A549 (cell line): ENCODE results near the gene PHOSPHO2. TPM values are rescaled to one million over a fixed set of nuclear protein-coding genes. Genes with fewer than 3 reads are reported as not detected.

Source experiments
- ATAC-seq, 2 experiments: fragments of 200-7000 bp in 1 of 2; fragments of >200 bp in 1 of 2; cut with Nextera tagmentation in 1 of 2; cut with Tn5 transposase in 1 of 2; 3 replicates each; pipeline versions ENCODE4 v1.8.0 to v1.9.1; 2018 to 2020; ENCODE audit warnings: mild to moderate bottlenecking in 1 of 2, moderate library complexity in 1 of 2
- CTCF ChIA-PET: fragments of 300-600 bp; sonication (Branson Sonifier 250); formaldehyde crosslinking; extraction: SDS; loops from one replicate; lab custom pipeline; 2021; ENCODE audit warnings: antibody characterized with exemption, inconsistent platforms; lab: Yijun Ruan, JAX
- POLR2A ChIA-PET: fragments of 350-600 bp; formaldehyde crosslinking; extraction: SDS; loops from one replicate; lab custom pipeline; 2021; ENCODE audit warnings: antibody characterized with exemption, inconsistent platforms; lab: Yijun Ruan, JAX
- DNase-seq, 2 experiments: peaks; one replicate each; pipeline versions ENCODE4 v3.0.0 to v3.0.0-alpha.2; 2011 to 2016; ENCODE audit warnings: low read depth in 1 of 2, low spot score in 1 of 2
- FAIRE-seq: peaks from 2 replicates; lab custom pipeline; 2011; peaks lifted over from hg19 to GRCh38; lab: Jason Lieb, UNC
- H3K27ac ChIP-seq, 2 experiments: fragments of >200 bp; sonication (Bioruptor Twin); formaldehyde crosslinking; 3 replicates each; pipeline ENCODE4 v1.5.1; 2016 to 2017
- H3K4me1 ChIP-seq: fragments of >200 bp; sonication (Bioruptor Twin); formaldehyde crosslinking; 3 replicates; pipeline ENCODE4 v1.6.1; 2016
- H3K4me2 ChIP-seq: fragments of >200 bp; sonication (Bioruptor Twin); formaldehyde crosslinking; 3 replicates; pipeline ENCODE4 v1.6.1; 2016
- H3K4me3 ChIP-seq: fragments of >200 bp; sonication (Bioruptor Twin); formaldehyde crosslinking; 3 replicates; pipeline ENCODE4 v1.5.1; 2016
- H3K9me3 ChIP-seq: fragments of >200 bp; sonication (Bioruptor Twin); formaldehyde crosslinking; 3 replicates; pipeline ENCODE4 v1.6.1; 2016
- CBX2 ChIP-seq: fragments of 200-600 bp; sonication (generic); IDR thresholded peaks from 2 replicates; pipeline ENCODE4 v1.6.1; 2016; ENCODE audit warnings: low read depth, mild to moderate bottlenecking, borderline replicate concordance
- CEBPB ChIP-seq, 2 experiments: fragments of >200 bp in 1 of 2; sonication (Bioruptor Twin) in 1 of 2; formaldehyde crosslinking in 1 of 2; IDR thresholded peaks; 2 replicates each; pipeline ENCODE4 v1.6.1; 2012 to 2016
- CHD4 ChIP-seq: fragments of 200-600 bp; sonication (generic); IDR thresholded peaks from 2 replicates; pipeline ENCODE4 v1.6.1; 2016; ENCODE audit warnings: antibody characterized with exemption, mild to moderate bottlenecking, borderline replicate concordance
- EHMT2 ChIP-seq: fragments of 200-600 bp; sonication (generic); IDR thresholded peaks from 2 replicates; pipeline ENCODE4 v1.6.1; 2016; ENCODE audit warnings: antibody characterized with exemption, low read depth, mild to moderate bottlenecking, moderate library complexity
- FOSL2 ChIP-seq, 2 experiments: fragments of 450-650 bp in 1 of 2; fragments of >200 bp in 1 of 2; sonication (Bioruptor Twin) in 1 of 2; formaldehyde crosslinking; IDR thresholded peaks; 2 replicates each; pipeline versions ENCODE4 v1.5.0 to v1.6.1; 2016 to 2020; ENCODE audit warnings: mild to moderate bottlenecking in 1 of 2, moderate library complexity in 1 of 2
- GATA3 ChIP-seq: IDR thresholded peaks from 2 replicates; pipeline ENCODE4 v1.6.1; 2012; ENCODE audit warnings: borderline replicate concordance
- HOXA7 ChIP-seq: fragments of 250-450 bp; sonication (Bioruptor Pico); IDR thresholded peaks from 2 replicates; pipeline ENCODE4 v1.5.0; 2020; ENCODE audit warnings: mild to moderate bottlenecking, moderate library complexity
- KDM5A ChIP-seq: fragments of 200-600 bp; sonication (generic); IDR thresholded peaks from 2 replicates; pipeline ENCODE4 v1.6.1; 2016; ENCODE audit warnings: antibody characterized with exemption, mild to moderate bottlenecking
- MAZ ChIP-seq: fragments of 150-350 bp; IDR thresholded peaks from 2 replicates; pipeline ENCODE4 v1.6.1; 2014; ENCODE audit warnings: antibody characterized with exemption, low read depth, low read length, borderline replicate concordance
- MYC ChIP-seq: IDR thresholded peaks from 2 replicates; pipeline ENCODE4 v1.6.1; 2012; ENCODE audit warnings: mild to moderate bottlenecking, inconsistent platforms, low read length, improper control_type of control experiment, borderline replicate concordance
- PHF8 ChIP-seq: fragments of 200-600 bp; sonication (generic); IDR thresholded peaks from 2 replicates; pipeline ENCODE4 v1.6.1; 2016; ENCODE audit warnings: low read depth, mild to moderate bottlenecking, antibody characterized with exemption, moderate library complexity, borderline replicate concordance
- POLR2A ChIP-seq: IDR thresholded peaks from 2 replicates; pipeline ENCODE4 v1.6.1; 2012; ENCODE audit warnings: mild to moderate bottlenecking, low read length
- RFX5 ChIP-seq: fragments of 450-650 bp; IDR thresholded peaks from 2 replicates; pipeline ENCODE4 v1.7.1; 2014; ENCODE audit warnings: antibody characterized with exemption, mild to moderate bottlenecking, moderate library complexity
- RNF2 ChIP-seq: fragments of 200-600 bp; sonication (generic); IDR thresholded peaks from 2 replicates; pipeline ENCODE4 v1.6.1; 2016; ENCODE audit warnings: low read depth, mild to moderate bottlenecking, antibody characterized with exemption, moderate library complexity, borderline replicate concordance
- SREBF2 ChIP-seq: fragments of 450-650 bp; IDR thresholded peaks from 2 replicates; pipeline ENCODE4 v1.6.1; 2014; ENCODE audit warnings: mild to moderate bottlenecking, moderate library complexity
- TFCP2L1 ChIP-seq: fragments of 250-450 bp; sonication (Bioruptor Pico); IDR thresholded peaks from 2 replicates; pipeline ENCODE4 v1.5.0; 2021; ENCODE audit warnings: mild to moderate bottlenecking
- ZFP36 ChIP-seq: fragments of 450-650 bp; IDR thresholded peaks from 2 replicates; pipeline ENCODE4 v1.6.1; 2014; ENCODE audit warnings: borderline replicate concordance; ENCODE audit not compliant: partially characterized antibody
- ZSCAN20 ChIP-seq: fragments of 250-450 bp; sonication (Bioruptor Pico); IDR thresholded peaks from 2 replicates; pipeline ENCODE4 v1.8.0; 2022; ENCODE audit warnings: mild to moderate bottlenecking, moderate library complexity
- WGBS: methylation state at CpG from one replicate; pipeline ENCODE4 v1.1.6; 2017; ENCODE audit errors: missing lambda C conversion rate; 5-methylcytosine and 5-hydroxymethylcytosine counted together
- polyA plus RNA-seq, 4 experiments: library from polyadenylated mRNA; depleted of rRNA in 3 of 4; stranded (reverse); fragments of >200 nt; fragmentation: RNase III in 1 of 4; extraction: RNeasy Plus Mini Kit Qiagen cat#74134 plus additional on column Dnase treatment in 1 of 4; gene quantifications; 2 replicates in 3 of 4; 3 replicates in 1 of 4; pipeline ENCODE4 v1.2.3, GENCODE V29; 2011 to 2017
- TF ChIP-seq, protein P1 (sequence below): fragments of 200-600 bp; sonication (generic); IDR thresholded peaks from 2 replicates; pipeline ENCODE4 v1.6.1; 2016; ENCODE audit warnings: antibody characterized with exemption, mild to moderate bottlenecking, moderate library complexity
- TF ChIP-seq, protein P2 (sequence below): fragments of 250-450 bp; sonication (Bioruptor Pico); IDR thresholded peaks from 2 replicates; pipeline ENCODE4 v1.5.0; 2021; ENCODE audit warnings: mild to moderate bottlenecking, moderate library complexity, borderline replicate concordance
- TF ChIP-seq, protein P3 (sequence below): IDR thresholded peaks from 2 replicates; pipeline ENCODE4 v1.6.1; 2012

PHOSPHO2 gene
- polyA plus RNA-seq, 2 of the 4 experiments (the other 2 are of a cell fraction), result 3.9 to 5.1 TPM

DNA sequence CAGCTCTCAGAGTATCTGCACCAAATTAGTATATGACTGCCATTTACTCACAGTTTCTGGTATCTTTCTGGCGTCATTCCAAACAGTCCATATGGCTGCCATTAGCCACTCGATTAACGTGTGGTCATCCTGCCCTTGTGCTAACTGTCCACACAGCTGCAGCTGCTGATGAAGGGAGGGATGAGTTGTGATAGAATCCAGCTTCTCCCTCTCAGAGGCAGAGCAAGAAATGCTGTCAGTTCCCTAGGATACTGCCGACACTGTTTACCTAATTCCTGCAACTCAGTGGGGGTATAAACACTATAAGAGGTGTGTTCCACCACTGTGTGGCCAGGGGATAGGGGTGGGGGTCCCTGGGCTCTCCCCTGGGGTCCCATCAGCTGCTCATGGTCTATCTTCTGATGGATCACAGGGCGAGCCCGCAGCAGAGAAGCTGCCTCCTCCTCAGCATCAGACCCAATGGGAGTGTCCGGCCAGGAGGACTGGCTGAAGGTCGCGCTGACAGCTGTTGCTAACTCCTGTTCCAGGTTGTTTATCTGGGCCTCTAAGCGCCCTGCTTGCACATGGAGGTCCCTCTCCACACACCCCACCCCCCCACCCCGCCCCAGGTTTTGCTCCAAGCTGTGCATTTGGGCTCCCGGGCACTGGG, 22.1 kb downstream of the PHOSPHO2 start (continued):
- TF ChIP-seq, protein P1, sequence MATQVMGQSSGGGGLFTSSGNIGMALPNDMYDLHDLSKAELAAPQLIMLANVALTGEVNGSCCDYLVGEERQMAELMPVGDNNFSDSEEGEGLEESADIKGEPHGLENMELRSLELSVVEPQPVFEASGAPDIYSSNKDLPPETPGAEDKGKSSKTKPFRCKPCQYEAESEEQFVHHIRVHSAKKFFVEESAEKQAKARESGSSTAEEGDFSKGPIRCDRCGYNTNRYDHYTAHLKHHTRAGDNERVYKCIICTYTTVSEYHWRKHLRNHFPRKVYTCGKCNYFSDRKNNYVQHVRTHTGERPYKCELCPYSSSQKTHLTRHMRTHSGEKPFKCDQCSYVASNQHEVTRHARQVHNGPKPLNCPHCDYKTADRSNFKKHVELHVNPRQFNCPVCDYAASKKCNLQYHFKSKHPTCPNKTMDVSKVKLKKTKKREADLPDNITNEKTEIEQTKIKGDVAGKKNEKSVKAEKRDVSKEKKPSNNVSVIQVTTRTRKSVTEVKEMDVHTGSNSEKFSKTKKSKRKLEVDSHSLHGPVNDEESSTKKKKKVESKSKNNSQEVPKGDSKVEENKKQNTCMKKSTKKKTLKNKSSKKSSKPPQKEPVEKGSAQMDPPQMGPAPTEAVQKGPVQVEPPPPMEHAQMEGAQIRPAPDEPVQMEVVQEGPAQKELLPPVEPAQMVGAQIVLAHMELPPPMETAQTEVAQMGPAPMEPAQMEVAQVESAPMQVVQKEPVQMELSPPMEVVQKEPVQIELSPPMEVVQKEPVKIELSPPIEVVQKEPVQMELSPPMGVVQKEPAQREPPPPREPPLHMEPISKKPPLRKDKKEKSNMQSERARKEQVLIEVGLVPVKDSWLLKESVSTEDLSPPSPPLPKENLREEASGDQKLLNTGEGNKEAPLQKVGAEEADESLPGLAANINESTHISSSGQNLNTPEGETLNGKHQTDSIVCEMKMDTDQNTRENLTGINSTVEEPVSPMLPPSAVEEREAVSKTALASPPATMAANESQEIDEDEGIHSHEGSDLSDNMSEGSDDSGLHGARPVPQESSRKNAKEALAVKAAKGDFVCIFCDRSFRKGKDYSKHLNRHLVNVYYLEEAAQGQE, result no peak
- no peak for TF ChIP-seq GATA3
- no peak for TF ChIP-seq SREBF2
- TF ChIP-seq CHD4, result no peak
- TF ChIP-seq ZSCAN20, result no peak
- TF ChIP-seq MYC, result no peak
- no peak for TF ChIP-seq RNF2

DNA sequence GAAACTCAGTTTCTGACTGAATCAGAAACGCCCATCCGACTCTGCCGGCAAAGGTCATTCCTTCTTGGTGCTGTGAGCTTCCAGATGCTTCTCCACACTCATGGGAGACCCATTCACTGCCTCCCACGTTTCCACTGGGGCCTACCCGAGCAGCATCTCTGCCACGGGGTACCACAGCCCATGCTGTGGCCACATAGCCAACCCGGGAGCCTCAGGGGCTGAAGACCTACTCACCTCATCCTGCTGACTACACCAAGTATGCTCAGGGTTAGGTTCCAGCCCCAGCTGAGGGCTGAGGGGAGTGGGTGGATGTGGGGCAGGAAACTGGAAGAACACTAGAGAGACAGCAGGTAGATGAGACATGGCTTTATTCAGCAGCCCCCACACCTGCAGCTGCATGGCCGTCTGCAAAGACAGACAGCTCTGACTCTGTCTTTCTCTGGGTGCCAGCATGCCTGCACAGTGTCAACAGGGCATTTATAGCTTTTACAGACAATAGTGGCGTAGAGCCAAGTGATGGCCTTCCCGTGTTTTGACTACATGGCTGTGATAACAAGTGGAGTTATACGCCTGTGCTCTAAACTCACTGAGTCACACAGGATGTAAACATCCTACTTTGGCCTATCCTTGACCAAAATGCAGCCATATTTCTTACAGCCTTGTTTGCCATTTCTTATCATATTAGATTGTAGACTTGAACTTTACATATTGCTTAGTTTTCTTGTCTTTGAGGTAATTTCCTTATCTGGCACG, 22.8 kb downstream of the PHOSPHO2 start:
- 63% methylated on average over 12 of the region's 12 CpGs for WGBS
- ChIA-PET POLR2A (no interaction called here), CTCF (interaction anchor here (0.6 kb wide), 1 partner anchor 285 kb away, joined by 4 read pairs; no protein-coding TSS in a partner anchor)
- TF ChIP-seq EHMT2 (no peak), GATA3 (no peak)
- Histone ChIP-seq H3K27ac (peak overlapping the region in 1 of 2 experiments; percentile 47; a peak in 4 of 6 replicates), H3K9me3 (no peaks in the 10 kb centered on the region), H3K4me3 (no peak overlapping the region), H3K4me1 (peaks cover 12% of the 10 kb centered on the region), H3K4me2 (peak overlapping the region; percentile 27; the same call in 2 of the 3 replicates)
- DNase-seq (peak in 1 of 2 experiments; percentile 57), ATAC-seq (peak in 1 of 2 experiments; percentile 52; a peak in 3 of 6 replicates), FAIRE-seq (no peak)

DNA sequence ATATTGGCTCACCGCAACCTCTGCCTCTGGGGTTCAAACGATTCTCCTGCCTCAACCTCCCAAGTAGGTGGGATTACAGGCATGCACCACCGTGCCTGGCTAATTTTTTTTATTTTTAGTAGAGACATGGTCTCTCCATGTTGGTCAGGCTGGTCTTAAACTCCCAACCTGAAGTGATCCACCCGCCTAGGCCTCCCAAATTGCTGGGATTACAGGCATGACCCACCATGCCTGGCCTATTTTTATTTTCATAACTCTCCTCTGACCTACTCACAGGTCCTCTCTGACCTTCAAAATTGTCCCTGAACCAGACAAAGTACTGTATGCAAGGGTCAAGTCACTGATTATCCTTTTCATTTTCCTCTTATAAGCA, 23.4 kb downstream of the PHOSPHO2 start:
- no peak for DNase-seq
- CTCF ChIA-PET, result interaction anchor here (0.6 kb wide), 1 partner anchor 284 kb away, joined by 4 read pairs; no protein-coding TSS in a partner anchor
- Histone ChIP-seq H3K4me2 (no peak overlapping the region), H3K4me1 (peaks cover 12% of the 10 kb centered on the region), H3K9me3 (no peaks in the 10 kb centered on the region), H3K27ac (no peak overlapping the region), H3K4me3 (no peak overlapping the region)
- 90% methylated on average over 4 of the region's 4 CpGs for WGBS
- POLR2A ChIA-PET, result no interaction called here
- no peak for ATAC-seq
- FAIRE-seq, result no peak
- no peak for TF ChIP-seq RFX5
- TF ChIP-seq ZSCAN20, result no peak
- no peak for TF ChIP-seq POLR2A
- TF ChIP-seq, protein P2, sequence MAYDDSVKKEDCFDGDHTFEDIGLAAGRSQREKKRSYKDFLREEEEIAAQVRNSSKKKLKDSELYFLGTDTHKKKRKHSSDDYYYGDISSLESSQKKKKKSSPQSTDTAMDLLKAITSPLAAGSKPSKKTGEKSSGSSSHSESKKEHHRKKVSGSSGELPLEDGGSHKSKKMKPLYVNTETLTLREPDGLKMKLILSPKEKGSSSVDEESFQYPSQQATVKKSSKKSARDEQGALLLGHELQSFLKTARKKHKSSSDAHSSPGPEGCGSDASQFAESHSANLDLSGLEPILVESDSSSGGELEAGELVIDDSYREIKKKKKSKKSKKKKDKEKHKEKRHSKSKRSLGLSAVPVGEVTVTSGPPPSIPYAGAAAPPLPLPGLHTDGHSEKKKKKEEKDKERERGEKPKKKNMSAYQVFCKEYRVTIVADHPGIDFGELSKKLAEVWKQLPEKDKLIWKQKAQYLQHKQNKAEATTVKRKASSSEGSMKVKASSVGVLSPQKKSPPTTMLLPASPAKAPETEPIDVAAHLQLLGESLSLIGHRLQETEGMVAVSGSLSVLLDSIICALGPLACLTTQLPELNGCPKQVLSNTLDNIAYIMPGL (CRISPR knock-in tag), result no peak
- no peak for TF ChIP-seq MAZ
- TF ChIP-seq FOSL2 (IDR thresholded peaks at IDR 0.05), result no peak
- TF ChIP-seq FOSL2 (CRISPR knock-in tag; IDR thresholded peaks at IDR 0.05), result no peak
- TF ChIP-seq ZFP36, result no peak
- no peak for TF ChIP-seq MYC
- no peak for TF ChIP-seq CBX2
- TF ChIP-seq PHF8, result no peak
- no peak for TF ChIP-seq RNF2
- TF ChIP-seq TFCP2L1 (CRISPR knock-in tag), result no peak
- TF ChIP-seq KDM5A, result no peak
- TF ChIP-seq CEBPB (IDR thresholded peaks at IDR 0.05), result no peak
- no peak for TF ChIP-seq HOXA7 (CRISPR knock-in tag)
- TF ChIP-seq, protein P1, result no peak
- TF ChIP-seq, protein P3, sequence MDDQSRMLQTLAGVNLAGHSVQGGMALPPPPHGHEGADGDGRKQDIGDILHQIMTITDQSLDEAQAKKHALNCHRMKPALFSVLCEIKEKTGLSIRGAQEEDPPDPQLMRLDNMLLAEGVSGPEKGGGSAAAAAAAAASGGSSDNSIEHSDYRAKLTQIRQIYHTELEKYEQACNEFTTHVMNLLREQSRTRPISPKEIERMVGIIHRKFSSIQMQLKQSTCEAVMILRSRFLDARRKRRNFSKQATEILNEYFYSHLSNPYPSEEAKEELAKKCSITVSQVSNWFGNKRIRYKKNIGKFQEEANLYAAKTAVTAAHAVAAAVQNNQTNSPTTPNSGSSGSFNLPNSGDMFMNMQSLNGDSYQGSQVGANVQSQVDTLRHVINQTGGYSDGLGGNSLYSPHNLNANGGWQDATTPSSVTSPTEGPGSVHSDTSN, result no peak
